ENCODE measurements around the gene SLCO2A1.

Gene SLCO2A1

GRCh38 chr3:133910422-133910821 is 119.3 kb downstream of the SLCO2A1 start (continued):
- TF ChIP-seq ZNF18 (tag by site-specific recombination; IDR thresholded peaks at IDR 0.05) (no peak), ZNF239 (tag by site-specific recombination; IDR thresholded peaks at IDR 0.05) (no peak), ZNF558 (tag by site-specific recombination; IDR thresholded peaks at IDR 0.05) (no peak), ZNF391 (tag by site-specific recombination; IDR thresholded peaks at IDR 0.05; ENCODE audit: borderline replicate concordance, low read depth) (no peak), SP3 (tag by site-specific recombination; IDR thresholded peaks at IDR 0.05) (no peak), ZNF621 (tag by site-specific recombination; IDR thresholded peaks at IDR 0.05) (no peak), TSHZ1 (tag by site-specific recombination; IDR thresholded peaks at IDR 0.05; ENCODE audit: borderline replicate concordance) (no peak), ZNF341 (tag by site-specific recombination; IDR thresholded peaks at IDR 0.05; ENCODE audit: low read depth) (no peak)

- POLR2A ChIA-PET: no interaction called here
- H3K27ac ChIP-seq (ENCODE audit: extremely low read depth, low read depth, low read length): no peak overlapping the region
- TF ChIP-seq ZSCAN23 (tag by site-specific recombination; IDR thresholded peaks at IDR 0.05) (no peak), ZNF561 (tag by site-specific recombination; IDR thresholded peaks at IDR 0.05; ENCODE audit: borderline replicate concordance) (no peak), PRDM1 (tag by site-specific recombination; IDR thresholded peaks at IDR 0.05) (no peak), FEZF1 (tag by site-specific recombination; IDR thresholded peaks at IDR 0.05) (no peak), ZNF768 (tag by site-specific recombination; IDR thresholded peaks at IDR 0.05) (no peak)
- no peak overlapping the region for H3K4me3 ChIP-seq (ENCODE audit: low read depth, low read length)
- no peaks in the 10 kb centered on the region for H3K4me1 ChIP-seq (ENCODE audit: control insufficient read depth, insufficient read depth, low read length)
- CTCF ChIA-PET: interaction anchor here (0.8 to 0.9 kb wide), 2 partner anchors 87 to 308 kb away, joined by 4 read pairs; no protein-coding TSS in a partner anchor
- no peaks in the 10 kb centered on the region for H3K36me3 ChIP-seq (ENCODE audit: control insufficient read depth in 2 of 2, insufficient read depth in 1 of 2, low read length in 2 of 2)
- no peaks in the 10 kb centered on the region for H3K9me3 ChIP-seq (ENCODE audit: control insufficient read depth, insufficient read depth, low read depth, low read length)
Observed at GRCh38 chr3:133905376-133905775, 124.3 kb downstream of the SLCO2A1 start.

DNA sequence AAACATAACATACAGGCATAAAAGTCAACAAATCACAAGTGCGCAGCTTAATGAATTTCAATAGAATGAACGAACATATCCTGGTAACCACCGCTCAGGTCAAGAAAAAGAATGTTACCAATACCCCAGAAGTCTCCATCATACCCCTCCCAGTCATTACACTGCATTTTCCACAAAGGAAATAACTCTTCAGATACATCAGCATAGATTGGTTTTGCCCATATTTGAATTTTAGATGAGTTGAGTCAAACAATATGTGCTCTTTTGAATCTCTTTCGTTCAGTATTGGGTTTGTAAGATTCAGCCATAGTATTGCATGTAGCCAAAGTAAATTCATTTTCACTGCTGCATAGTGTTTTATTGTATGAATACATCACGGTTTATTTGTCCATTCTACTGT is 127.9 kb downstream of the SLCO2A1 start:
- H3K36me3 ChIP-seq (ENCODE audit: control insufficient read depth in 2 of 2, insufficient read depth in 1 of 2, low read length in 2 of 2): no peaks in the 10 kb centered on the region
- no peak overlapping the region for H3K27ac ChIP-seq (ENCODE audit: extremely low read depth, low read depth, low read length)
- CTCF ChIA-PET: interaction anchor here (0.8 kb wide), 1 partner anchor 9 kb away, joined by 5 read pairs; no protein-coding TSS in a partner anchor
- H3K4me3 ChIP-seq (ENCODE audit: low read depth, low read length): no peak overlapping the region
- POLR2A ChIA-PET: no interaction called here
- H3K4me1 ChIP-seq (ENCODE audit: control insufficient read depth, insufficient read depth, low read length): no peaks in the 10 kb centered on the region
- no peaks in the 10 kb centered on the region for H3K9me3 ChIP-seq (ENCODE audit: control insufficient read depth, insufficient read depth, low read depth, low read length)
- TF ChIP-seq ZNF518A (tag by site-specific recombination; conservative IDR thresholded peaks at IDR 0.05; ENCODE audit: low read depth) (no peak), ZNF239 (tag by site-specific recombination; IDR thresholded peaks at IDR 0.05) (no peak), ZNF555 (tag by site-specific recombination; conservative IDR thresholded peaks at IDR 0.05) (no peak), KLF7 (tag by site-specific recombination; IDR thresholded peaks at IDR 0.05; ENCODE audit: borderline replicate concordance) (no peak), ZNF416 (tag by site-specific recombination; IDR thresholded peaks at IDR 0.05) (no peak), ZNF394 (tag by site-specific recombination; IDR thresholded peaks at IDR 0.05; ENCODE audit: borderline replicate concordance) (no peak), HOXC10 (CRISPR knock-in tag; IDR thresholded peaks at IDR 0.05) (no peak)
- TF ChIP-seq, protein P1, sequence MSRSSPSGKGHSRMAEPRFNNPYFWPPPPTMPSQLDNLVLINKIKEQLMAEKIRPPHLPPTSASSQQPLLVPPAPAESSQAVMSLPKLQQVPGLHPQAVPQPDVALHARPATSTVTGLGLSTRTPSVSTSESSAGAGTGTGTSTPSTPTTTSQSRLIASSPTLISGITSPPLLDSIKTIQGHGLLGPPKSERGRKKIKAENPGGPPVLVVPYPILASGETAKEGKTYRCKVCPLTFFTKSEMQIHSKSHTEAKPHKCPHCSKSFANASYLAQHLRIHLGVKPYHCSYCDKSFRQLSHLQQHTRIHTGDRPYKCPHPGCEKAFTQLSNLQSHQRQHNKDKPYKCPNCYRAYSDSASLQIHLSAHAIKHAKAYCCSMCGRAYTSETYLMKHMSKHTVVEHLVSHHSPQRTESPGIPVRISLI (tag by site-specific recombination; IDR thresholded peaks at IDR 0.05): no peak
- TF ChIP-seq, protein P2, sequence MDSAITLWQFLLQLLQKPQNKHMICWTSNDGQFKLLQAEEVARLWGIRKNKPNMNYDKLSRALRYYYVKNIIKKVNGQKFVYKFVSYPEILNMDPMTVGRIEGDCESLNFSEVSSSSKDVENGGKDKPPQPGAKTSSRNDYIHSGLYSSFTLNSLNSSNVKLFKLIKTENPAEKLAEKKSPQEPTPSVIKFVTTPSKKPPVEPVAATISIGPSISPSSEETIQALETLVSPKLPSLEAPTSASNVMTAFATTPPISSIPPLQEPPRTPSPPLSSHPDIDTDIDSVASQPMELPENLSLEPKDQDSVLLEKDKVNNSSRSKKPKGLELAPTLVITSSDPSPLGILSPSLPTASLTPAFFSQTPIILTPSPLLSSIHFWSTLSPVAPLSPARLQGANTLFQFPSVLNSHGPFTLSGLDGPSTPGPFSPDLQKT (IDR thresholded peaks at IDR 0.05; ENCODE audit: borderline replicate concordance, low read depth, low read length): no peak
